ENCODE data around the gene RIMBP2. TPM values are rescaled to one million over a fixed set of nuclear protein-coding genes. Genes with fewer than 3 reads are reported as not detected.

The RIMBP2 gene
- total RNA-seq, 1 donor from 2014 or later: not detected

DNA sequence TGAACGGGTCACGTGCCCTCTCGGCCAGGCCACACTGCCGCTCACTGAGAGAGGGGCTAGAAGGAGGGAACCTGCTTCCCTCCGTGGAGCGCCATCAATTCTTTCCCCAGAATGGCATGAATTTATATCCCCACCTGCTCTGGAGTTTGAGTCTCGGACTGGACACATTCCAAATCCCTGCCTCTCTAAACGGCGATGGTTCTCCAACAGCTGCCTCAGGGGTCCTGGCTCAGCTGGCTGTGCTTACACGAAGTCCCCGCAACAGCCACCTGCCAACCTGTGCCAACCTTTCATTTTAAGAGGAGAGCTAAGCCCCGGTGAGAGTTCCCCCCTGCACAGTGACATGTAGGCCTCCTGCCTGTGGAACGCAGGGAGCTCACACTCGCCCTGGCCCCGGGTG, 73.2 kb downstream of the RIMBP2 start:
- no peaks in the 10 kb centered on the region for H3K36me3 Mint-ChIP-seq (ENCODE audit: low read depth)
- no peak overlapping the region for H3K4me3 Mint-ChIP-seq
- H3K4me1 Mint-ChIP-seq: no peaks in the 10 kb centered on the region
- H3K9me3 Mint-ChIP-seq: no peaks in the 10 kb centered on the region
- no peak for DNase-seq
- H3K27ac Mint-ChIP-seq: no peak overlapping the region
- no peaks in the 10 kb centered on the region for H3K27me3 Mint-ChIP-seq
- intact Hi-C loops (cut with micrococcal nuclease): no loop called here

- intact Hi-C loops (cut with micrococcal nuclease): no loop called here
- DNase-seq: no peak
- no peak overlapping the region for H3K27ac Mint-ChIP-seq
- H3K4me1 Mint-ChIP-seq: no peaks in the 10 kb centered on the region
- no peaks in the 10 kb centered on the region for H3K27me3 Mint-ChIP-seq
- no peak overlapping the region for H3K4me3 Mint-ChIP-seq
- no peaks in the 10 kb centered on the region for H3K9me3 Mint-ChIP-seq
- H3K36me3 Mint-ChIP-seq (ENCODE audit: low read depth): no peaks in the 10 kb centered on the region
Measured at GRCh38 chr12:130641533-130642184, 74.4 kb downstream of the RIMBP2 start.

DNA sequence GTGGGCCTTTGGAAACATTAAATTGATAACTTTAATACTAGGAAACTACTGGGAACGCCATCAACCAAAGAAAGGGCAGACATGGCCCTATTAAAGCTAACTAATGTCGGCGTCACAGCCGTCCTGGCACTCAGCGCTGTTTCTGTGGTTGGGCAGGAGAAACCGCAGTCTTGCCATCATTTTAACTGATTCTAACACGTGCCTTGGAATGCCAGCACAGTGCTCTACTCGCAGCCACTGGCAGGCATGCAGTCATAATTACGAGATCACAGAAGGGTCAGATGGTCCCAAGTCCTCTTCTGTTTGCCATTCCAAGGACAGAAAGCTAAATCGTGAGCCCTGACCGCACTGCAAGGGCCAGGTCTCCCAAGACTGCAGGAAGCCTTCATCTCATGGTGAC, 75.2 kb downstream of the RIMBP2 start:
- intact Hi-C loops (cut with micrococcal nuclease): no loop called here
- Mint-ChIP-seq H3K36me3 (ENCODE audit: low read depth) (no peaks in the 10 kb centered on the region), H3K9me3 (no peaks in the 10 kb centered on the region), H3K4me3 (no peak overlapping the region), H3K27me3 (no peaks in the 10 kb centered on the region), H3K27ac (no peak overlapping the region), H3K4me1 (no peaks in the 10 kb centered on the region)
- no peak for DNase-seq

DNA sequence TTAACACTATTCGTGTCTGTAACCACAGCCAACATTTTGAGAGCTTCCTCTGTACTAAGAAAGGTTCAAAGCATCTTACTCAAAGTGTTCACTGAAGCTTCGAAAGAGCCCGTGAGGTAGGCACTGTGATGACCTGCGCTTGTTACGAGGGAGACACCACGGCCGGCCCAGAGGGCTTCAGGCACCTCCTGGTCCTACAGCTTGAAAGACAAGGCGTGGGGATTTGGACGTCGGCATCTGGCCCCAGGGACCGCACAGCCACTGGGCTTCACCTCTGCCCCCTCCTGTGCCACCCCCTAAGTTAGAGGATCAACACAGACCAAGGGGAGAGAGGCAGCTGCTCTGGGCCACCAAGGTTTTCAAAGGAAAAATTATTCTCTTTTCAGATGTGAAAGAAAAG, 75.6 kb downstream of the RIMBP2 start:
- intact Hi-C loops (cut with micrococcal nuclease): no loop called here
- no peak overlapping the region for H3K27ac Mint-ChIP-seq
- H3K4me1 Mint-ChIP-seq: no peaks in the 10 kb centered on the region
- H3K36me3 Mint-ChIP-seq (ENCODE audit: low read depth): no peaks in the 10 kb centered on the region
- DNase-seq: no peak
- no peaks in the 10 kb centered on the region for H3K9me3 Mint-ChIP-seq
- no peak overlapping the region for H3K4me3 Mint-ChIP-seq
- H3K27me3 Mint-ChIP-seq: no peaks in the 10 kb centered on the region

DNA sequence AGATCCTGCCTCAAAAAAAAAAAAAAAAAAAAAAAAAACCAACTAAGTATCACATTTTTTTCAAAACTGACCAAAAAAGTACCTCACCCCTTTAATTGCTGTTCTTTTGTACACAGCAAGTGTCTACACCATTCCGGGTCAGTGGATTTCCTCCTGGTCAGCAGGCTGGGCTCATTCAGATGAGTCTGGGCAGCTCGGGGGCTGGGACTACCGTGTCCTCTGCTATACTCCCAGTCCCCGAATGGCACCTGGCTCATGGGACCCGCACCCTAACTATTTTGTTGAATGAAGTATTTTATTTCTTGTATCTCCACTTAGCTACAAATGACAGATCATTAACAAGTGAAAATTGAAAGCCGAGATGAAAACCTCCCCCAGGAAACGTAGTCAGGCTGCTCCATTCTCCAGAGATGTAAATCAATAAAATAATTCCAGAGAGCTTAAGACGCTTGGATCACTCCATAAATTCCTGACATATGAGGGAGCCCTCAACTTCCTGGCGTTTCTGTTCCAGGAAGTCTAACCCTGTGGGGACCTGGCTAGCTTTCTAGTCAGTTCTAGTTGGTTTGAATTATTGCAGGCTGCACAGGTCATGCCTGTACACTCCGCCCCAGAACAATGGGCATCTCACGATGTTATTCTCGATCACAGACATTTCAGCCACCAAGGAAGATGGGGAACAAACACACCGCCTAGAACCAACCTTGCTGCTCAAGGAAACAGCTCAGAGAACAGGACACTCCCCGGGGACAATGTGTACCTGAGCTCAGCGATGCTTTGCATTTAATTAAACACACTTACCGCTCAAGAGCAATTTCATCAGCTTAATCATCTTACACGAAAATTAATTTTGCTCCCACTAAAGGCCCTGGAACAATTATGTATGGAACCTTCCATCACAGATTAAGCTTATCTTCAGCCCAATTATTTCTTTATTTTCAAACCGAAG, 76.3 kb downstream of the RIMBP2 start:
- intact Hi-C loops (cut with micrococcal nuclease): no loop called here
- H3K27me3 Mint-ChIP-seq: no peaks in the 10 kb centered on the region
- no peak overlapping the region for H3K27ac Mint-ChIP-seq
- no peak overlapping the region for H3K4me3 Mint-ChIP-seq
- no peaks in the 10 kb centered on the region for H3K36me3 Mint-ChIP-seq (ENCODE audit: low read depth)
- H3K9me3 Mint-ChIP-seq: no peaks in the 10 kb centered on the region
- H3K4me1 Mint-ChIP-seq: no peaks in the 10 kb centered on the region
- DNase-seq: no peak

DNA sequence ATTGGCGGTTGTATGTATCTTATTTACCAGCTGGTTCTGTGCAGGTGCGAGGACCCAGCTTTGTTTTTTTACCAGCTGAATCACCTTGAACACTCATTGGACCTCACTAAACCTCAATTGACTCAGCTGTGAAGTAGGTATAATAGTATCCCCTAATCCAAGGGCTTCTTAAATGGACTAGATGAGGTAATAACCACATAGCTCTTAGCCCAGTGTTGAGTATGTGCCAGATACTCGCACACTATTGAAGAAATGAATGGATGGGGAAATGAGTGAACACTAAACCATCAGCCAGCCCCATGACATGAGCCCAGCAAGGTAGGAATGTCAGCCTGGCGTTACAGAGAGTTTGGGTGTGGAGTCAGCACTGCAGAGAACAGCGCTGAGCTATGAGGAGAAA, 79.7 kb downstream of the RIMBP2 start:
- no peaks in the 10 kb centered on the region for H3K27me3 Mint-ChIP-seq
- no peak for DNase-seq
- no peaks in the 10 kb centered on the region for H3K36me3 Mint-ChIP-seq (ENCODE audit: low read depth)
- H3K27ac Mint-ChIP-seq: no peak overlapping the region
- intact Hi-C loops (cut with micrococcal nuclease): no loop called here
- H3K4me1 Mint-ChIP-seq: no peaks in the 10 kb centered on the region
- no peak overlapping the region for H3K4me3 Mint-ChIP-seq
- no peaks in the 10 kb centered on the region for H3K9me3 Mint-ChIP-seq

GRCh38 chr12:130634866-130635265, 81.2 kb downstream of the RIMBP2 start:
- H3K4me3 Mint-ChIP-seq: no peak overlapping the region
- no peaks in the 10 kb centered on the region for H3K9me3 Mint-ChIP-seq
- H3K36me3 Mint-ChIP-seq (ENCODE audit: low read depth): no peaks in the 10 kb centered on the region
- no peaks in the 10 kb centered on the region for H3K4me1 Mint-ChIP-seq
- intact Hi-C loops (cut with micrococcal nuclease): no loop called here
- DNase-seq: no peak
- no peaks in the 10 kb centered on the region for H3K27me3 Mint-ChIP-seq
- no peak overlapping the region for H3K27ac Mint-ChIP-seq

- Mint-ChIP-seq H3K36me3 (ENCODE audit: low read depth) (no peaks in the 10 kb centered on the region), H3K4me1 (no peaks in the 10 kb centered on the region), H3K4me3 (no peak overlapping the region), H3K27ac (no peak overlapping the region), H3K9me3 (no peaks in the 10 kb centered on the region), H3K27me3 (no peaks in the 10 kb centered on the region)
- intact Hi-C loops (cut with micrococcal nuclease): no loop called here
- no peak for DNase-seq
Measured at GRCh38 chr12:130633771-130634170, 82.3 kb downstream of the RIMBP2 start.

- H3K4me3 Mint-ChIP-seq: no peak overlapping the region
- no peak for DNase-seq
- intact Hi-C loops (cut with micrococcal nuclease): no loop called here
- H3K27ac Mint-ChIP-seq: no peak overlapping the region
- no peaks in the 10 kb centered on the region for H3K4me1 Mint-ChIP-seq
- H3K36me3 Mint-ChIP-seq (ENCODE audit: low read depth): no peaks in the 10 kb centered on the region
- no peaks in the 10 kb centered on the region for H3K9me3 Mint-ChIP-seq
- no peaks in the 10 kb centered on the region for H3K27me3 Mint-ChIP-seq
Measured at GRCh38 chr12:130632642-130633041, 83.5 kb downstream of the RIMBP2 start.

DNA sequence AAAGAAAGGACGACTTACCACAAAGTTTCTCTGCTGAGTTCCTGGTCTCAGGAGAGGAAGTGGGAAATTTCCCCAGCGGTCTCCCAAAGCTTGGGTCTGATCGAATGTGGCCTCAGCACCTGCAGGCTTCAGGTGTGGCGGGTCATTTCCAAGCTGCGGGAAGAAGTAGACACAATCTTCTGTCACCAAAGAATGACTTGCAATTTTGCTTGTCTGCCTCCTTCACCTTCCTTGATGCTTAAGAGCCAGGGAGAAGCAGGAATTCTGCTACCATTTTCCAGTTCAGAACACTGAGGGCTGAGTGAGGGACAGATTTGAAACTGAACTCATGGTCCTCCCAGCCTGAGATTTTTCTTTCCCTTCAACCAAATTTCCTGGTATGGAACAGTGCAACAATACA, 87.8 kb downstream of the RIMBP2 start:
- intact Hi-C loops (cut with micrococcal nuclease): no loop called here
- no peaks in the 10 kb centered on the region for H3K9me3 Mint-ChIP-seq
- H3K27me3 Mint-ChIP-seq: no peaks in the 10 kb centered on the region
- no peaks in the 10 kb centered on the region for H3K36me3 Mint-ChIP-seq (ENCODE audit: low read depth)
- H3K27ac Mint-ChIP-seq: no peak overlapping the region
- no peak overlapping the region for H3K4me3 Mint-ChIP-seq
- no peak for DNase-seq
- H3K4me1 Mint-ChIP-seq: no peaks in the 10 kb centered on the region

GRCh38 chr12:130627175-130627574, 88.9 kb downstream of the RIMBP2 start:
- no peaks in the 10 kb centered on the region for H3K36me3 Mint-ChIP-seq (ENCODE audit: low read depth)
- no peaks in the 10 kb centered on the region for H3K27me3 Mint-ChIP-seq
- intact Hi-C loops (cut with micrococcal nuclease): no loop called here
- no peaks in the 10 kb centered on the region for H3K9me3 Mint-ChIP-seq
- H3K4me3 Mint-ChIP-seq: no peak overlapping the region
- H3K27ac Mint-ChIP-seq: no peak overlapping the region
- H3K4me1 Mint-ChIP-seq: no peaks in the 10 kb centered on the region
- no peak for DNase-seq

- Mint-ChIP-seq H3K4me1 (no peaks in the 10 kb centered on the region), H3K27me3 (no peaks in the 10 kb centered on the region), H3K4me3 (no peak overlapping the region), H3K27ac (no peak overlapping the region), H3K36me3 (ENCODE audit: low read depth) (no peaks in the 10 kb centered on the region), H3K9me3 (no peaks in the 10 kb centered on the region)
- intact Hi-C loops (cut with micrococcal nuclease): no loop called here
- DNase-seq: no peak
Measured at GRCh38 chr12:130626601-130627000, 89.5 kb downstream of the RIMBP2 start.

DNA sequence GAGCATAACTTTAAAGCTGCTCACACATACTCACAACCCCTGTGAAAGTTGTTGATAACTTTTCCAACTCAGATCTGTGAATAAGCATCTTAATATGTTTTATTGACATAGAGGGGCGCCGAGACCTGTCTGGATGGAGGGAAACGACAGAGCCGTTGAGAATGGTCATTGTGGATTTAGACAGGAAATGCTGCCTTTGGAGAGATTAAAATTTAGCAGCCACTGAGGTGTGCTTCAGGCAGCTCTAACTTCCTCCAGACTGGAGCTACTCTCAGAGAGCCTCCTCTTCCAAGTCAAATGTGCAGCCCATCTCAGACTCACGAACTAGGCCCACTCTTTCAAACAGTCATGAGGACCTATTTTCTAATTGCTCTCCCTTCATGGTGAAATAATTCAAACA, 90.9 kb downstream of the RIMBP2 start:
- H3K4me1 Mint-ChIP-seq: no peaks in the 10 kb centered on the region
- H3K4me3 Mint-ChIP-seq: no peak overlapping the region
- H3K9me3 Mint-ChIP-seq: no peaks in the 10 kb centered on the region
- intact Hi-C loops (cut with micrococcal nuclease): no loop called here
- H3K27ac Mint-ChIP-seq: no peak overlapping the region
- no peak for DNase-seq
- no peaks in the 10 kb centered on the region for H3K36me3 Mint-ChIP-seq (ENCODE audit: low read depth)
- H3K27me3 Mint-ChIP-seq: no peaks in the 10 kb centered on the region

- Mint-ChIP-seq H3K27ac (no peak overlapping the region), H3K4me3 (no peak overlapping the region)
- intact Hi-C loops (cut with micrococcal nuclease): no loop called here
Measured at GRCh38 chr12:130622803-130623202, 93.3 kb downstream of the RIMBP2 start.

More at GRCh38 chr12:130622803-130623202, 93.3 kb downstream of the RIMBP2 start:
- H3K27me3 Mint-ChIP-seq: no peaks in the 10 kb centered on the region
- no peaks in the 10 kb centered on the region for H3K4me1 Mint-ChIP-seq
- DNase-seq: no peak
- H3K9me3 Mint-ChIP-seq: no peaks in the 10 kb centered on the region
- no peaks in the 10 kb centered on the region for H3K36me3 Mint-ChIP-seq (ENCODE audit: low read depth)
